Prostate gland (tissue), 2 donors: Measurements from ENCODE around the gene RNGTT. TPM values are rescaled to one million over a fixed set of nuclear protein-coding genes. Genes with fewer than 3 reads are reported as not detected.

Source experiments
- DNase-seq: peaks from one replicate; pipeline ENCODE4 v3.0.0-alpha.2; 2019; ENCODE audit warnings: low spot score
- H3K27ac ChIP-seq, 2 donors: fragments of 200-600 bp; sonication (generic); 2 replicates each; pipeline ENCODE4 v1.5.1; 2017 to 2019
- H3K27me3 ChIP-seq: fragments of 200-600 bp; sonication (generic); replicated peaks from 2 replicates; pipeline ENCODE4 v1.5.1; 2019; ENCODE audit not compliant: insufficient read depth
- H3K36me3 ChIP-seq, 2 donors: fragments of 200-600 bp; sonication (generic); 1 replicate in 1 of 2; 2 replicates in 1 of 2; pipeline versions ENCODE4 v1.5.1 to v1.8.1; 2017 to 2019
- H3K4me1 ChIP-seq: fragments of 200-600 bp; sonication (generic); replicated peaks from 2 replicates; pipeline ENCODE4 v1.5.1; 2019
- H3K4me3 ChIP-seq, 2 donors: fragments of 200-600 bp; sonication (generic); 2 replicates each; pipeline ENCODE4 v1.5.1; 2017 to 2019
- H3K9me3 ChIP-seq: fragments of 200-600 bp; sonication (generic); 2 replicates; pipeline ENCODE4 v1.5.1; 2017
- CTCF ChIP-seq, 4 experiments: fragments of 200-600 bp in 2 of 4; fragments of 450-650 bp in 2 of 4; sonication (generic) in 2 of 4; IDR thresholded peaks; 1 replicate in 3 of 4; 2 replicates in 1 of 4; pipeline ENCODE4 v1.5.1; 2016 to 2019; ENCODE audit warnings: antibody characterized with exemption in 4 of 4, mild to moderate bottlenecking in 2 of 4, moderate library complexity in 2 of 4
- POLR2A ChIP-seq: fragments of 450-650 bp; IDR thresholded peaks from one replicate; pipeline ENCODE4 v1.6.1; 2016; ENCODE audit warnings: antibody characterized with exemption, mild to moderate bottlenecking
- POLR2AphosphoS5 ChIP-seq: sonication (generic); formaldehyde crosslinking; IDR thresholded peaks from one replicate; pipeline ENCODE4 v1.6.1; 2017; ENCODE audit warnings: antibody characterized with exemption
- WGBS: methylation state at CpG from one replicate; pipeline ENCODE4 v1.1.5; 2018; 5-methylcytosine and 5-hydroxymethylcytosine counted together
- intact Hi-C: fragments of 100-400 bp; cut with DNase I; formaldehyde crosslinking; loops from one replicate; pipeline ENCODE4 v1.14.2; 2022
- total RNA-seq, 2 donors: library from RNA; depleted of rRNA; stranded (reverse); fragments of >200 nt; gene quantifications; one replicate each; pipeline ENCODE4 v1.1.0, GENCODE V29; 2016

RNGTT gene
- total RNA-seq, 2 donors from 2014 or later = 10.1 to 23.6 TPM

GRCh38 chr6:88997327-88997726 is 33.9 kb upstream of the RNGTT start:
- DNase-seq = no peak
- Histone ChIP-seq H3K4me3 (no peak overlapping the region), H3K27ac (no peak overlapping the region), H3K27me3 (no peaks in the 10 kb centered on the region), H3K36me3 (no peaks in the 10 kb centered on the region), H3K9me3 (no peaks in the 10 kb centered on the region), H3K4me1 (no peaks in the 10 kb centered on the region)
- TF ChIP-seq CTCF (IDR thresholded peaks at IDR 0.05) = no peak
- TF ChIP-seq POLR2AphosphoS5 = no peak
- TF ChIP-seq POLR2A = no peak
- WGBS = 93% methylated on average over 4 of the region's 4 CpGs
- intact Hi-C loops = no loop called here

GRCh38 chr6:88992741-88993552 is 29.5 kb upstream of the RNGTT start:
- no peaks in the 10 kb centered on the region for H3K9me3 ChIP-seq
- H3K4me3 ChIP-seq = no peak overlapping the region
- DNase-seq = no peak
- no peaks in the 10 kb centered on the region for H3K36me3 ChIP-seq
- H3K4me1 ChIP-seq = no peaks in the 10 kb centered on the region
- TF ChIP-seq POLR2AphosphoS5 = no peak
- H3K27ac ChIP-seq = no peak overlapping the region
- no peaks in the 10 kb centered on the region for H3K27me3 ChIP-seq
- intact Hi-C loops = no loop called here
- WGBS = 96% methylated on average over 1 of the region's 1 CpG

- Histone ChIP-seq H3K9me3 (no peaks in the 10 kb centered on the region), H3K36me3 (no peaks in the 10 kb centered on the region), H3K4me3 (no peak overlapping the region), H3K27ac (no peak overlapping the region), H3K4me1 (no peaks in the 10 kb centered on the region), H3K27me3 (no peaks in the 10 kb centered on the region)
- TF ChIP-seq POLR2A = no peak
- TF ChIP-seq POLR2AphosphoS5 = no peak
- no peak for TF ChIP-seq CTCF (IDR thresholded peaks at IDR 0.05)
- intact Hi-C loops = loop anchor here (5.0 to 10.0 kb wide), 2 partner anchors 46 to 363 kb away; partner anchors contain the start of gene UBE2J1
- 48% methylated on average over 1 of the region's 1 CpG for WGBS
- no peak for DNase-seq
Measured at GRCh38 chr6:88989215-88989614, 25.8 kb upstream of the RNGTT start.

GRCh38 chr6:88987922-88988321 is 24.5 kb upstream of the RNGTT start:
- Histone ChIP-seq H3K4me3 (no peak overlapping the region), H3K4me1 (no peaks in the 10 kb centered on the region), H3K27me3 (no peaks in the 10 kb centered on the region), H3K36me3 (no peaks in the 10 kb centered on the region), H3K27ac (no peak overlapping the region), H3K9me3 (no peaks in the 10 kb centered on the region)
- intact Hi-C loops = loop anchor here (5.0 to 10.0 kb wide), 2 partner anchors 47 to 364 kb away; partner anchors contain the start of gene UBE2J1
- no peak for TF ChIP-seq POLR2AphosphoS5
- no peak for TF ChIP-seq POLR2A
- no peak for TF ChIP-seq CTCF (IDR thresholded peaks at IDR 0.05)
- no peak for DNase-seq
- 38% methylated on average over 2 of the region's 2 CpGs for WGBS

- Histone ChIP-seq H3K4me1 (no peaks in the 10 kb centered on the region), H3K27ac (no peak overlapping the region), H3K9me3 (no peaks in the 10 kb centered on the region), H3K36me3 (no peaks in the 10 kb centered on the region), H3K27me3 (no peaks in the 10 kb centered on the region), H3K4me3 (no peak overlapping the region)
- DNase-seq = no peak
- intact Hi-C loops = loop anchor here (5.0 to 10.0 kb wide), 2 partner anchors 49 to 366 kb away; partner anchors contain the start of gene UBE2J1
- TF ChIP-seq CTCF (IDR thresholded peaks at IDR 0.05) (no peak), POLR2AphosphoS5 (no peak), POLR2A (no peak)
Measured at GRCh38 chr6:88985901-88986300, 22.5 kb upstream of the RNGTT start.
